Hepatocyte (in vitro differentiated cells): ENCODE data around the gene IDH2. TPM values are rescaled to one million over a fixed set of nuclear protein-coding genes. Genes with fewer than 3 reads are reported as not detected.
"Not testable (repeated sequence)": the region's sequence is repeated elsewhere in the genome, so short reads cannot be mapped to it uniquely, and the experiment has no call there.

Experiments used
- DNase-seq: peaks from one replicate; pipeline ENCODE4 v3.0.0-alpha.2; 2016; ENCODE audit warnings: low spot score
- H2AFZ ChIP-seq: fragments of 200-600 bp; sonication (generic); 2 replicates; pipeline ENCODE4 v1.6.0; 2016; ENCODE audit warnings: antibody characterized with exemption, mild to moderate bottlenecking
- H3K27ac ChIP-seq: fragments of 200-600 bp; sonication (generic); 2 replicates; pipeline ENCODE4 v1.5.1; 2016; ENCODE audit warnings: mild to moderate bottlenecking
- H3K27me3 ChIP-seq: fragments of 200-600 bp; sonication (generic); 2 replicates; pipeline ENCODE4 v1.6.1; 2016
- H3K36me3 ChIP-seq: fragments of 200-600 bp; sonication (generic); replicated peaks from 2 replicates; pipeline ENCODE4 v1.5.1; 2016; ENCODE audit warnings: low read depth; ENCODE audit not compliant: insufficient read depth
- H3K4me1 ChIP-seq: fragments of 200-600 bp; sonication (generic); 2 replicates; pipeline ENCODE4 v1.5.1; 2016; ENCODE audit warnings: mild to moderate bottlenecking, moderate library complexity; ENCODE audit not compliant: insufficient read depth
- H3K4me2 ChIP-seq: fragments of 200-600 bp; sonication (generic); 2 replicates; pipeline ENCODE4 v1.6.0; 2016
- H3K4me3 ChIP-seq: fragments of 200-600 bp; sonication (generic); 2 replicates; pipeline ENCODE4 v1.5.1; 2016; ENCODE audit warnings: mild to moderate bottlenecking
- H3K79me2 ChIP-seq: fragments of 200-600 bp; sonication (generic); 2 replicates; pipeline ENCODE4 v1.6.0; 2017; ENCODE audit warnings: mild to moderate bottlenecking
- H3K9me2 ChIP-seq: fragments of 200-600 bp; sonication (generic); replicated peaks from 2 replicates; pipeline ENCODE4 v1.6.0; 2017; ENCODE audit warnings: mild to moderate bottlenecking; ENCODE audit not compliant: insufficient read depth
- H3K9me3 ChIP-seq: fragments of 200-600 bp; sonication (generic); 2 replicates; pipeline ENCODE4 v1.5.1; 2016; ENCODE audit warnings: low read depth, mild to moderate bottlenecking
- H4K20me1 ChIP-seq: fragments of 200-600 bp; sonication (generic); 2 replicates; pipeline ENCODE4 v1.6.0; 2016; ENCODE audit warnings: mild to moderate bottlenecking; ENCODE audit not compliant: insufficient read depth, poor library complexity, severe bottlenecking
- EZH2 ChIP-seq: fragments of 200-600 bp; sonication (generic); IDR thresholded peaks from 2 replicates; pipeline ENCODE4 v1.6.1; 2016; ENCODE audit warnings: antibody characterized with exemption, mild to moderate bottlenecking, borderline replicate concordance
- EZH2phosphoT487 ChIP-seq: fragments of 200-600 bp; sonication (generic); IDR thresholded peaks from one replicate; pipeline ENCODE4 v1.6.1; 2018; ENCODE audit warnings: antibody characterized with exemption, mild to moderate bottlenecking, low read depth, moderate library complexity; ENCODE audit not compliant: unreplicated experiment, severe bottlenecking
- WGBS: methylation state at CpG from one replicate; pipeline ENCODE4 v1.1.6; 2016; ENCODE audit warnings: low lambda C conversion rate; ENCODE audit errors: missing lambda C conversion rate; 5-methylcytosine and 5-hydroxymethylcytosine counted together
- polyA plus RNA-seq: library from polyadenylated mRNA; unstranded; fragments of >200 nt; fragmentation: Nextera tagmentation; extraction: Ambion mirVana; gene quantifications from 2 replicates; pipeline ENCODE4 v1.2.1, GENCODE V29; 2016
- total RNA-seq: library from RNA; depleted of rRNA; stranded (reverse); fragments of >200 nt; gene quantifications from 2 replicates; pipeline ENCODE4 v1.2.3, GENCODE V29; 2014
- TF ChIP-seq, protein P1 (sequence below): fragments of 200-600 bp; sonication (generic); IDR thresholded peaks from 2 replicates; pipeline ENCODE4 v1.5.1; 2016; ENCODE audit warnings: antibody characterized with exemption, mild to moderate bottlenecking; ENCODE audit not compliant: poor library complexity

The IDH2 gene
- total and polyA plus RNA-seq, 2 experiments from 2014 or later = 163 to 327 TPM

DNA sequence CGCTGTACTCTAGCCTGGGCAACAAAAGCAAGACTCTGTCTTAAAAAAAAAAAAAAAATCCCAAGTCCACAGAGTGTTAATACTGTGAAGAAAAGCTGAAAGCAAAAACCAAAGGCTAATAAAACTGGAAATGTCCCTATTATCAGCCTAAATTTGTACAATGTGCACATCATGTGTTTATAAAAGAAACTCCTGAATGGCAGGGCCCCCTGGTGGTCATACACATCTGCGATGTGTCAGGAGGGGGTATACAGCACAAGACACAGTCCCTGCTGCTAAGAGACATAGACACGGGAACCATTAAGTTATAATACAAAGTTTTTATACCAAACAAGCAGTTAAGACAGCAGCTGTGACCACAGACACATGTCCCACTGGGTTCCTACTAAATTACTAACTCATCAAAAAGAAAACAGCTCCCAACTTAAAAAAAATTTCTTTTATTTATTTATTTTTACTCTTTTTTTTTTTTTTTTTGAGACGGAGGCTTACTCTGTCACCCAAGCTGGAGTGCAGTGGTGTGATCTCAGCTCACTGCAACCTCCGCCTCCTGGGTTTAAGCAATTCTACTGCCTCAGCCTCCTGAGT lies 31.0 kb downstream of the IDH2 start:
- WGBS = 57% methylated on average over 5 of the region's 5 CpGs

DNA sequence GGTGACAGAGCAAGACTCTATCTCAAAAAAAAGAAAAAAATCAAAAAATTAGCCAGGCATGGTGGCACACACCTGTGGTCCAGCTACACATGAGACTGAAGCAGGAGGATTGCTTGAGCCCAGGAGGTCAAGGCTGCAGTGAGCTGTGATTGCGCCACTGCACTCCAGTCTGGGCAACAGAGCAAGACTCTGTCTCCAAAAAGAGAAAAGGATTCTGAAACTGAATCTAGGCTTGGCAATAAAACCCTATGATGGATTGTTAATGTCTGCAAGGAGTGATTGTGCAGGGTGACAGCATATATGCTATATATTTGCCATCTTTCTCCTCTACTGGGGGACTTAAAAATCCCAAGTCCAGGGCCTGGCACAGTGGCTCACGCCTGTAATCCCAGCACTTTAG lies 31.6 kb downstream of the IDH2 start:
- H2AFZ ChIP-seq, H3K36me3 ChIP-seq, H3K4me3 ChIP-seq, H3K9me2 ChIP-seq, H3K27ac ChIP-seq, H3K9me3 ChIP-seq, DNase-seq, H3K79me2 ChIP-seq, H4K20me1 ChIP-seq, H3K27me3 ChIP-seq, H3K4me1 ChIP-seq, H3K4me2 ChIP-seq: not testable (repeated sequence)
- 95% methylated on average over 2 of the region's 2 CpGs for WGBS

More for the DNA sequence above, 31.0 kb downstream of the IDH2 start:
- Histone ChIP-seq H3K4me1 (peaks cover 13% of the 10 kb centered on the region), H3K79me2 (peaks cover 5% of the 10 kb centered on the region), H3K9me3 (no peaks in the 10 kb centered on the region), H2AFZ (no peak overlapping the region), H3K4me3 (no peak overlapping the region), H3K9me2 (no peaks in the 10 kb centered on the region), H3K36me3 (no peaks in the 10 kb centered on the region), H3K4me2 (no peak overlapping the region), H4K20me1 (no peaks in the 10 kb centered on the region), H3K27me3 (no peaks in the 10 kb centered on the region), H3K27ac (peak overlapping the region; percentile 6)
- TF ChIP-seq, protein P1, sequence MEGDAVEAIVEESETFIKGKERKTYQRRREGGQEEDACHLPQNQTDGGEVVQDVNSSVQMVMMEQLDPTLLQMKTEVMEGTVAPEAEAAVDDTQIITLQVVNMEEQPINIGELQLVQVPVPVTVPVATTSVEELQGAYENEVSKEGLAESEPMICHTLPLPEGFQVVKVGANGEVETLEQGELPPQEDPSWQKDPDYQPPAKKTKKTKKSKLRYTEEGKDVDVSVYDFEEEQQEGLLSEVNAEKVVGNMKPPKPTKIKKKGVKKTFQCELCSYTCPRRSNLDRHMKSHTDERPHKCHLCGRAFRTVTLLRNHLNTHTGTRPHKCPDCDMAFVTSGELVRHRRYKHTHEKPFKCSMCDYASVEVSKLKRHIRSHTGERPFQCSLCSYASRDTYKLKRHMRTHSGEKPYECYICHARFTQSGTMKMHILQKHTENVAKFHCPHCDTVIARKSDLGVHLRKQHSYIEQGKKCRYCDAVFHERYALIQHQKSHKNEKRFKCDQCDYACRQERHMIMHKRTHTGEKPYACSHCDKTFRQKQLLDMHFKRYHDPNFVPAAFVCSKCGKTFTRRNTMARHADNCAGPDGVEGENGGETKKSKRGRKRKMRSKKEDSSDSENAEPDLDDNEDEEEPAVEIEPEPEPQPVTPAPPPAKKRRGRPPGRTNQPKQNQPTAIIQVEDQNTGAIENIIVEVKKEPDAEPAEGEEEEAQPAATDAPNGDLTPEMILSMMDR = peak; percentile 72
- TF ChIP-seq EZH2 = no peak
- DNase-seq = peak; percentile 90

DNA sequence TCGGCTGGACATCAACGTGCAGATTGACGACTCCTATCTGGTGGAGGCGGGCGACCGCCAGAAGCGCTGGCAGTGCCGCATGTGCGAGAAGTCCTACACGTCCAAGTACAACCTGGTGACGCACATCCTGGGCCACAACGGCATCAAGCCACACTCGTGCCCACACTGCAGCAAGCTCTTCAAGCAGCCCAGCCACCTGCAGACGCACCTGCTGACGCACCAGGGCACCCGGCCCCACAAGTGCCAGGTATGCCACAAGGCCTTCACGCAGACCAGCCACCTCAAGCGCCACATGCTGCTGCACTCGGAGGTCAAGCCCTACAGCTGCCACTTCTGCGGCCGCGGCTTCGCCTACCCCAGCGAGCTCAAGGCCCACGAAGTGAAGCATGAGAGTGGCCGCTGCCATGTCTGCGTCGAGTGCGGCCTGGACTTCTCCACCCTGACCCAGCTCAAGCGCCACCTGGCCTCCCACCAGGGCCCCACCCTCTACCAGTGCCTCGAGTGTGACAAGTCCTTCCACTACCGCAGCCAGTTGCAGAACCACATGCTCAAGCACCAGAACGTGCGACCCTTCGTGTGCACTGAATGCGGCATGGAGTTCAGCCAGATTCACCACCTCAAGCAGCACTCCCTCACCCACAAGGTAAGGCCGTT lies 34.2 kb downstream of the IDH2 start:
- Histone ChIP-seq H3K9me2 (no peaks in the 10 kb centered on the region), H3K9me3 (no peaks in the 10 kb centered on the region), H3K79me2 (peaks cover 5% of the 10 kb centered on the region), H4K20me1 (no peaks in the 10 kb centered on the region), H3K36me3 (no peaks in the 10 kb centered on the region), H2AFZ (no peak overlapping the region), H3K27ac (no peak overlapping the region), H3K4me3 (no peak overlapping the region), H3K4me2 (no peak overlapping the region), H3K4me1 (peaks cover 5% of the 10 kb centered on the region), H3K27me3 (no peaks in the 10 kb centered on the region)
- TF ChIP-seq EZH2phosphoT487 = no peak
- no peak for TF ChIP-seq EZH2
- TF ChIP-seq, protein P1 = no peak
- no peak for DNase-seq
- WGBS = 96% methylated on average over 37 of the region's 37 CpGs

DNA sequence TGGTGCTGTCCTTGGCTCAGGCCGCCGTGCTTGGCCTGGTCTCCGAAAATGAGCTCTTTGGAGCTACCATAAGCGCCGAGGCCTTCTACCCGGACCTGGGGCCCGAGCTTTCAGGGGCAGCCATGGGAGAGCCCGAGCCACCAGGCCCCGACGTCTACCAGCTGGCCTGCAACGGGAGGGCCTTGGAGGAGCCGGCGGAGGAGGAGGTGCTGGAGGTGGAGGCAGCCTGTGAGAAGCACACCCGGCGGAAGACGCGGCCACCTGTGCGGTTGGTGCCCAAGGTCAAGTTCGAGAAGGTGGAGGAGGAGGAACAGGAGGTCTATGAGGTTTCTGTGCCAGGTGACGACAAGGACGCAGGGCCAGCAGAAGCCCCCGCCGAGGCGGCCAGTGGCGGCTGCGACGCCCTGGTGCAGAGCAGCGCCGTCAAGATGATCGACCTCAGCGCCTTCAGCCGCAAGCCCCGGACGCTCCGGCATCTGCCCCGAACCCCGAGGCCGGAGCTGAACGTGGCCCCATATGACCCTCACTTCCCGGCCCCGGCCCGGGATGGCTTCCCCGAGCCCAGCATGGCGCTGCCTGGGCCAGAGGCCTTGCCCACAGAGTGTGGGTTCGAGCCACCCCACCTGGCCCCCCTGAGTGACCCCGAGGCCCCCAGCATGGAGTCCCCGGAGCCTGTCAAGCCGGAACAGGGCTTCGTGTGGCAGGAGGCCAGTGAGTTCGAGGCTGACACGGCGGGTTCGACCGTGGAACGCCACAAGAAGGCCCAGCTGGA lies 34.9 kb downstream of the IDH2 start:
- no peaks in the 10 kb centered on the region for H4K20me1 ChIP-seq
- TF ChIP-seq EZH2 (no peak), EZH2phosphoT487 (no peak)
- TF ChIP-seq, protein P1 = no peak
- H3K9me2 ChIP-seq = no peaks in the 10 kb centered on the region
- H3K27ac ChIP-seq = no peak overlapping the region
- no peak overlapping the region for H2AFZ ChIP-seq
- H3K36me3 ChIP-seq = no peaks in the 10 kb centered on the region
- H3K4me3 ChIP-seq = no peak overlapping the region
- no peaks in the 10 kb centered on the region for H3K9me3 ChIP-seq
- DNase-seq = no peak
- 97% methylated on average over 43 of the region's 55 CpGs for WGBS
- peaks cover 6% of the 10 kb centered on the region for H3K79me2 ChIP-seq
- no peak overlapping the region for H3K4me2 ChIP-seq
- H3K4me1 ChIP-seq = peaks cover 6% of the 10 kb centered on the region
- no peaks in the 10 kb centered on the region for H3K27me3 ChIP-seq
